ENCODE measurements around the gene NPEPPS. TPM values are rescaled to one million over a fixed set of nuclear protein-coding genes. Genes with fewer than 3 reads are reported as not detected.

Gene NPEPPS
- total RNA-seq, 1 donor from 2014 or later = 96.5 TPM

DNA sequence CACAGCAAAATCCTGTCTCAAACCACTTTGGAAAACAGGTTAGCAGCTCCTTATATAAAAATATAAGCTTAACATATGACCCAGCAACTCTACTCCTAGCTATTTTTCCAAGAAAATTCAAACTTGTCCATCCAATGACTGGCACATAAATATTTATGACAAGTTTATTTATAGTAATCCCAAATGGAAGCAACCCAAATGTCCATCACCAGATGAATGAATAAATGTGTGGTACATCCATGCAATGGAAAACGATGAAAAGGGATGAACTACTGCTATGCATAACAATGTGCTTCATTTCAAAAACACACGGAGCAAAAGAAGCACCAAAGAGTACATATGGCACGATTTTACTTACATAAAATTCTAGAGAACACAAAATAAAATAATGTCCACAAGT, 109.2 kb downstream of the NPEPPS start:
- H3K4me3 ChIP-seq (ENCODE audit: low read depth, low read length) = no peak overlapping the region
- no peak for DNase-seq (ENCODE audit: low read depth)
- TF ChIP-seq CTCF (conservative IDR thresholded peaks at IDR 0.05; ENCODE audit: low read depth, low read length) = no peak

GRCh38 chr17:47641202-47641601, 110.3 kb downstream of the NPEPPS start:
- H3K4me3 ChIP-seq (ENCODE audit: low read depth, low read length) = no peak overlapping the region
- no peak for TF ChIP-seq CTCF (conservative IDR thresholded peaks at IDR 0.05; ENCODE audit: low read depth, low read length)
- no peak for DNase-seq (ENCODE audit: low read depth)

- DNase-seq (ENCODE audit: low read depth) = no peak
- no peak overlapping the region for H3K4me3 ChIP-seq (ENCODE audit: low read depth, low read length)
- no peak for TF ChIP-seq CTCF (conservative IDR thresholded peaks at IDR 0.05; ENCODE audit: low read depth, low read length)
These were observed 112.2 kb downstream of the NPEPPS start for GRCh38 chr17:47643116-47643515.

GRCh38 chr17:47644324-47644723, 113.4 kb downstream of the NPEPPS start:
- H3K4me3 ChIP-seq (ENCODE audit: low read depth, low read length) = no peak overlapping the region
- no peak for TF ChIP-seq CTCF (conservative IDR thresholded peaks at IDR 0.05; ENCODE audit: low read depth, low read length)
- DNase-seq (ENCODE audit: low read depth) = no peak

- H3K4me3 ChIP-seq (ENCODE audit: low read depth, low read length) = peak within 1 kb of the TSS; percentile 86
- no peak for TF ChIP-seq CTCF (conservative IDR thresholded peaks at IDR 0.05; ENCODE audit: low read depth, low read length)
- peak; percentile 97 for DNase-seq (ENCODE audit: low read depth)
These were observed 118.5 kb downstream of the NPEPPS start, which contains the start of gene KPNB1 for GRCh38 chr17:47649153-47649971. Gene KPNB1, plus strand, starts transcription at chr17:47649919. Its CDS starts 326 bp downstream, at chr17:47650245.

DNA sequence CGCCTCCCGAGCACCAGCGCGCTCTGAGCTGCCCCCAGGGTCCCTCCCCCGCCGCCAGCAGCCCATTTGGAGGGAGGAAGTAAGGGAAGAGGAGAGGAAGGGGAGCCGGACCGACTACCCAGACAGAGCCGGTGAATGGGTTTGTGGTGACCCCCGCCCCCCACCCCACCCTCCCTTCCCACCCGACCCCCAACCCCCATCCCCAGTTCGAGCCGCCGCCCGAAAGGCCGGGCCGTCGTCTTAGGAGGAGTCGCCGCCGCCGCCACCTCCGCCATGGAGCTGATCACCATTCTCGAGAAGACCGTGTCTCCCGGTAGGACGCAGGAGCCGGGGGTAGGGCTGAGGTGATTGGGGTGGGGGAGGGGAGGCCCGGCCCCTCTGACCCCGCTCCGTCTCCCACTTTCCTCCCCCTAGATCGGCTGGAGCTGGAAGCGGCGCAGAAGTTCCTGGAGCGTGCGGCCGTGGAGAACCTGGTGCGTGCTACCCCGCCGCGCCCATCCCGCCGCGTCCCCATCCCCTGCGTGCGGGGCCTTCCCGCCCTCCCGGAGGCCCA, 119.1 kb downstream of the NPEPPS start:
- peak overlapping the region; percentile 86 for H3K4me3 ChIP-seq (ENCODE audit: low read depth, low read length)
- no peak for TF ChIP-seq CTCF (conservative IDR thresholded peaks at IDR 0.05; ENCODE audit: low read depth, low read length)
- no peak for DNase-seq (ENCODE audit: low read depth)

Measured in epithelial cell of proximal tubule (primary cell).